ENCODE results near the gene COX6A2. TPM values are rescaled to one million over a fixed set of nuclear protein-coding genes. Genes with fewer than 3 reads are reported as not detected.

Gene COX6A2
- total and polyA plus RNA-seq, 4 donors: 0.84 to 36.7 (median 8.0) TPM; not detected in 1

DNA sequence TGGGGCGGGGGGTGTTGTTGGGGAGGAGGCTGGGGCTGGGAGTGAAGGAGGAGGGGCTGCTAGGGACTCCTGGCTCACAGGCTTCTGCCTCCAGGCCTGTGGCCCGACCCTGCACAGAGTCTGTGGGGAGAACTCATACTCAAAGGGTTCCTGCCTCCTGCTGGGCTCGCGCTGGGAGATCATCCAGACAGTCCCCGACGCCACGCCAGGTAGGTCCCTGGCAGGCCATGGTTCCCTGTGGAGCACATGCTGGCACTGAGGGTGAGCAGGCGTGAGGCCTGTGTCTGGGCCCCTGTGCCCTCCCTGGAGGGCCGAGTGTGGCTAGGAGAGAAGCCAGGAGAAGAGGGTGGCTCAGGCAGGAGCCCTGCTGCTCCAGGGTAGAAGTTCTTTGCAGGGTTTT, 30.5 kb downstream of the COX6A2 start:
- H3K4me3 ChIP-seq (ENCODE audit: low read depth in 1 of 3, low read length in 3 of 3): no peak overlapping the region
- no peaks in the 10 kb centered on the region for H3K27me3 ChIP-seq (ENCODE audit: control insufficient read depth in 4 of 4, insufficient read depth in 4 of 4, low read length in 3 of 4)
- no peaks in the 10 kb centered on the region for H3K36me3 ChIP-seq (ENCODE audit: control insufficient read depth in 4 of 4, insufficient read depth in 3 of 4, low read depth in 1 of 4, low read length in 3 of 4)
- no peak overlapping the region for H3K27ac ChIP-seq (ENCODE audit: low read depth in 1 of 2, low read length in 2 of 2)
- peaks cover 0 to 3% (median 0%) of the 10 kb centered on the region in 4 donors for H3K9me3 ChIP-seq (ENCODE audit: control insufficient read depth in 4 of 4, low read length in 3 of 4)
- TF ChIP-seq, protein P1, sequence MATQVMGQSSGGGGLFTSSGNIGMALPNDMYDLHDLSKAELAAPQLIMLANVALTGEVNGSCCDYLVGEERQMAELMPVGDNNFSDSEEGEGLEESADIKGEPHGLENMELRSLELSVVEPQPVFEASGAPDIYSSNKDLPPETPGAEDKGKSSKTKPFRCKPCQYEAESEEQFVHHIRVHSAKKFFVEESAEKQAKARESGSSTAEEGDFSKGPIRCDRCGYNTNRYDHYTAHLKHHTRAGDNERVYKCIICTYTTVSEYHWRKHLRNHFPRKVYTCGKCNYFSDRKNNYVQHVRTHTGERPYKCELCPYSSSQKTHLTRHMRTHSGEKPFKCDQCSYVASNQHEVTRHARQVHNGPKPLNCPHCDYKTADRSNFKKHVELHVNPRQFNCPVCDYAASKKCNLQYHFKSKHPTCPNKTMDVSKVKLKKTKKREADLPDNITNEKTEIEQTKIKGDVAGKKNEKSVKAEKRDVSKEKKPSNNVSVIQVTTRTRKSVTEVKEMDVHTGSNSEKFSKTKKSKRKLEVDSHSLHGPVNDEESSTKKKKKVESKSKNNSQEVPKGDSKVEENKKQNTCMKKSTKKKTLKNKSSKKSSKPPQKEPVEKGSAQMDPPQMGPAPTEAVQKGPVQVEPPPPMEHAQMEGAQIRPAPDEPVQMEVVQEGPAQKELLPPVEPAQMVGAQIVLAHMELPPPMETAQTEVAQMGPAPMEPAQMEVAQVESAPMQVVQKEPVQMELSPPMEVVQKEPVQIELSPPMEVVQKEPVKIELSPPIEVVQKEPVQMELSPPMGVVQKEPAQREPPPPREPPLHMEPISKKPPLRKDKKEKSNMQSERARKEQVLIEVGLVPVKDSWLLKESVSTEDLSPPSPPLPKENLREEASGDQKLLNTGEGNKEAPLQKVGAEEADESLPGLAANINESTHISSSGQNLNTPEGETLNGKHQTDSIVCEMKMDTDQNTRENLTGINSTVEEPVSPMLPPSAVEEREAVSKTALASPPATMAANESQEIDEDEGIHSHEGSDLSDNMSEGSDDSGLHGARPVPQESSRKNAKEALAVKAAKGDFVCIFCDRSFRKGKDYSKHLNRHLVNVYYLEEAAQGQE (IDR thresholded peaks at IDR 0.05): no peak
- TF ChIP-seq JUND (IDR thresholded peaks at IDR 0.05) (no peak), EGR1 (IDR thresholded peaks at IDR 0.05; ENCODE audit: low read depth in 2 of 2) (no peak), FOXA2 (IDR thresholded peaks at IDR 0.05) (no peak), RAD21 (IDR thresholded peaks at IDR 0.05) (no peak), GABPA (IDR thresholded peaks at IDR 0.05 in 1 of 2, conservative IDR thresholded peaks at IDR 0.05 in 1 of 2) (no peak), HNF4G (IDR thresholded peaks at IDR 0.05) (no peak), NR2F2 (IDR thresholded peaks at IDR 0.05) (no peak), HNF4A (conservative IDR thresholded peaks at IDR 0.05) (no peak), FOXA1 (IDR thresholded peaks at IDR 0.05) (no peak), YY1 (IDR thresholded peaks at IDR 0.05) (no peak), TAF1 (conservative IDR thresholded peaks at IDR 0.05) (no peak), SP1 (IDR thresholded peaks at IDR 0.05) (no peak), RXRA (IDR thresholded peaks at IDR 0.05) (no peak)
- TF ChIP-seq, protein P2, sequence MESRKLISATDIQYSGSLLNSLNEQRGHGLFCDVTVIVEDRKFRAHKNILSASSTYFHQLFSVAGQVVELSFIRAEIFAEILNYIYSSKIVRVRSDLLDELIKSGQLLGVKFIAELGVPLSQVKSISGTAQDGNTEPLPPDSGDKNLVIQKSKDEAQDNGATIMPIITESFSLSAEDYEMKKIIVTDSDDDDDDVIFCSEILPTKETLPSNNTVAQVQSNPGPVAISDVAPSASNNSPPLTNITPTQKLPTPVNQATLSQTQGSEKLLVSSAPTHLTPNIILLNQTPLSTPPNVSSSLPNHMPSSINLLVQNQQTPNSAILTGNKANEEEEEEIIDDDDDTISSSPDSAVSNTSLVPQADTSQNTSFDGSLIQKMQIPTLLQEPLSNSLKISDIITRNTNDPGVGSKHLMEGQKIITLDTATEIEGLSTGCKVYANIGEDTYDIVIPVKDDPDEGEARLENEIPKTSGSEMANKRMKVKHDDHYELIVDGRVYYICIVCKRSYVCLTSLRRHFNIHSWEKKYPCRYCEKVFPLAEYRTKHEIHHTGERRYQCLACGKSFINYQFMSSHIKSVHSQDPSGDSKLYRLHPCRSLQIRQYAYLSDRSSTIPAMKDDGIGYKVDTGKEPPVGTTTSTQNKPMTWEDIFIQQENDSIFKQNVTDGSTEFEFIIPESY (IDR thresholded peaks at IDR 0.05): no peak
- TF ChIP-seq, protein P3, sequence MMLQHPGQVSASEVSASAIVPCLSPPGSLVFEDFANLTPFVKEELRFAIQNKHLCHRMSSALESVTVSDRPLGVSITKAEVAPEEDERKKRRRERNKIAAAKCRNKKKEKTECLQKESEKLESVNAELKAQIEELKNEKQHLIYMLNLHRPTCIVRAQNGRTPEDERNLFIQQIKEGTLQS (IDR thresholded peaks at IDR 0.05): no peak
- TF ChIP-seq, protein P4, sequence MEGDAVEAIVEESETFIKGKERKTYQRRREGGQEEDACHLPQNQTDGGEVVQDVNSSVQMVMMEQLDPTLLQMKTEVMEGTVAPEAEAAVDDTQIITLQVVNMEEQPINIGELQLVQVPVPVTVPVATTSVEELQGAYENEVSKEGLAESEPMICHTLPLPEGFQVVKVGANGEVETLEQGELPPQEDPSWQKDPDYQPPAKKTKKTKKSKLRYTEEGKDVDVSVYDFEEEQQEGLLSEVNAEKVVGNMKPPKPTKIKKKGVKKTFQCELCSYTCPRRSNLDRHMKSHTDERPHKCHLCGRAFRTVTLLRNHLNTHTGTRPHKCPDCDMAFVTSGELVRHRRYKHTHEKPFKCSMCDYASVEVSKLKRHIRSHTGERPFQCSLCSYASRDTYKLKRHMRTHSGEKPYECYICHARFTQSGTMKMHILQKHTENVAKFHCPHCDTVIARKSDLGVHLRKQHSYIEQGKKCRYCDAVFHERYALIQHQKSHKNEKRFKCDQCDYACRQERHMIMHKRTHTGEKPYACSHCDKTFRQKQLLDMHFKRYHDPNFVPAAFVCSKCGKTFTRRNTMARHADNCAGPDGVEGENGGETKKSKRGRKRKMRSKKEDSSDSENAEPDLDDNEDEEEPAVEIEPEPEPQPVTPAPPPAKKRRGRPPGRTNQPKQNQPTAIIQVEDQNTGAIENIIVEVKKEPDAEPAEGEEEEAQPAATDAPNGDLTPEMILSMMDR (IDR thresholded peaks at IDR 0.05; ENCODE audit: low read depth, low read length, missing input control): no peak
- TF ChIP-seq, protein P5, sequence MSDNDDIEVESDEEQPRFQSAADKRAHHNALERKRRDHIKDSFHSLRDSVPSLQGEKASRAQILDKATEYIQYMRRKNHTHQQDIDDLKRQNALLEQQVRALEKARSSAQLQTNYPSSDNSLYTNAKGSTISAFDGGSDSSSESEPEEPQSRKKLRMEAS (IDR thresholded peaks at IDR 0.05): no peak
- H3K4me1 ChIP-seq (ENCODE audit: control insufficient read depth in 4 of 4, insufficient read depth in 4 of 4, low read length in 3 of 4): no peaks in the 10 kb centered on the region
- DNase-seq (ENCODE audit: low spot score): no peak
- 85% methylated on average over 9 of the region's 9 CpGs for WGBS
- no peak overlapping the region for H3K9ac ChIP-seq (ENCODE audit: low read depth in 1 of 2, low read length in 2 of 2)

Measured in liver (tissue), 9 donors.